AG08395 (cell line): ENCODE results near the gene RALGAPA1.
"Not testable (repeated sequence)": the region's sequence is repeated elsewhere in the genome, so short reads cannot be mapped to it uniquely, and the experiment has no call there.

Experiments used
- DNase-seq: peaks from one replicate; pipeline ENCODE4 v3.0.0; 2012; ENCODE audit warnings: mixed read lengths, low spot score

RALGAPA1 gene

GRCh38 chr14:35808638-35809563 is at the start of gene RALGAPA1:
Gene RALGAPA1 (minus strand): TSS chr14:35809295. CDS start chr14:35808835, 460 bp downstream.
- DNase-seq, result peak; percentile 92

GRCh38 chr14:35858521-35859209 is 49.6 kb upstream of the RALGAPA1 start:
- peak; percentile 67 for DNase-seq

DNA sequence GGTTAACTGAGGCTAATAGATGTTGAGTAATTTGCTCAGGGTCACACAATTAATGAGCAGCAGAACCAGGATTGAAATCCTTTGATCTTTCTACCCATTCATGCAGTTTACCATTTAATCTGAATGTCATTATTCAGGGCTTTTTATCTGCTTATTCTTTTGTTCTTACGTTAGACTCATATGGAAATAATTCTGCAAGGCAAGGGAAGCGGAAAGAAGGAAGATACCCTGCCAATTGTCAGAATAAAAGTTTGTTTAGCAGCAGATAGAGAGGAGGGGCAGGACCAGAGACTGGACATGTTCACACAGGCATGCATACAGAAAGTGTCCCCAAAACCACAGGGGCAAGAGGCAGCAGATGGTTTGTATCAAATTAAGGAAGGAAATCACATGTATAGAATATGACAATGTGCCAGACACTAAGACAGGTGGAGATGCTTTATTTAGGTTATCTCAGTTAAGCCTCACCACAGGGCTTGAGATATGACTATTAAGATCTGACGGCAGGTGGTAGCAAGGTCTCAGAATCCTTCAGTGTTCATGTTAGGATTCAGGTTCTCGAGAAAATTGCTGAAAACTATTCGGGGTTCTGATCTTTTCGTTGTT is 46.9 kb upstream of the RALGAPA1 start:
- DNase-seq, result no peak

GRCh38 chr14:35854696-35855270 is 45.7 kb upstream of the RALGAPA1 start:
- DNase-seq, result no peak

- DNase-seq, result no peak
Observed at GRCh38 chr14:35853225-35853624, 44.1 kb upstream of the RALGAPA1 start.

DNA sequence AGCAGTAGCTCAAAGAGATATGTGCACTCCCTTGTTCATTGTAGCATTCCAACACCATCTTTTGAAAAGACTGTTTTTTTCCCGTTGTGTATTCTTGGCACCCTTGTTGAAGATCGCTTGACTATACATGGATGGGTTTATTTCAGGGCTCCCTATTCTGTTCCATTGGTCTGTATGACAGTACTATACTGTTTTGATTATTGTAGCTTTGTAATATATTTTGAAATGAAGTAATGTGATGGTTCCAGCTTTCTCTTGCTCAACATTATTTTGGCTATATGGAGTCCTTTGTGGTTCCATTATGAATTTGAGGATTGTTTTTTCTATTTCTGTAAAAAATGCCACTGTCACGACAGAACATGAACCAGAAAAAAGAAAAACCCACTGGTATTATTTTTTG is 42.7 kb upstream of the RALGAPA1 start:
- no peak for DNase-seq

GRCh38 chr14:35849122-35849521 is 40.0 kb upstream of the RALGAPA1 start:
- no peak for DNase-seq

GRCh38 chr14:35847636-35848035 is 38.5 kb upstream of the RALGAPA1 start:
- DNase-seq, result no peak

DNA sequence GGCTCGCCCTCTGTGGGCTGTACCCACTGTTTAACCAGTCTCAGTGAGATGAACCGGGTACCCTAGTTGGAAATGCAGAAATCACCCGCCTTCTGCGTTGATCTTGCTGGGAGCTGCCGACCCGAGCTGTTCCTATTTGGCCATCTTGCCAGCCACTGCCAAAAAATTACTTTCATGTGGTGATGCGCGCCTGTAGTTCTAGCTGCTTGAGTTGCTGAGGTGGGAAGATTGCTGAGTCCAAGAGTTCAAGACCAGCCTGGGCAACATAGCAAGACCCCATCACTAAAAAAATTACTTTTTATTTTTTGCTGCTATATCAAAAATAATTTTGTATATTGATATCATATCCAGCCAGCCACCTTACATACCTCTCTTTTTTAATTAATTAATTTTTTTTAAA is 35.4 kb upstream of the RALGAPA1 start:
- DNase-seq, result no peak

GRCh38 chr14:35842245-35842644 is 33.1 kb upstream of the RALGAPA1 start:
- DNase-seq, result not testable (repeated sequence)

DNA sequence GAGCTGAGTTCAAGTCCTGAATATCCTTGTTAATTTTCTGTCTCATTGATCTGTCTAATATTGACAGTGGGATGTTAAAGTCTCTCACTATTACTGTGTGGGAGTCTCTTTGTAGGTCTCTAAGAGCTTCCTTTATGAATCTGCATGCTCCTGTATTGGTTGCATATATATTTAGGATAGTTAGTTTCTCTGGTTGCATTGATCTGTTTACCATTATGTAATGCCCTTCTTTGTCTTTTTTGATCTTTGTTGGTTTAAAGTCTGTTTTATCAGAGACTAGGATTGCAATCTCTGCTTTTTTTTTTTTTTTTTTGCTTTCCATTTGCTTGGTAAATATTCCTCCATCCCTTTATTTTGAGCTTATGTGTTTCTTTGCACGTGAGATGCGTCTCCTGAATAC is 32.6 kb upstream of the RALGAPA1 start:
- not testable (repeated sequence) for DNase-seq

DNA sequence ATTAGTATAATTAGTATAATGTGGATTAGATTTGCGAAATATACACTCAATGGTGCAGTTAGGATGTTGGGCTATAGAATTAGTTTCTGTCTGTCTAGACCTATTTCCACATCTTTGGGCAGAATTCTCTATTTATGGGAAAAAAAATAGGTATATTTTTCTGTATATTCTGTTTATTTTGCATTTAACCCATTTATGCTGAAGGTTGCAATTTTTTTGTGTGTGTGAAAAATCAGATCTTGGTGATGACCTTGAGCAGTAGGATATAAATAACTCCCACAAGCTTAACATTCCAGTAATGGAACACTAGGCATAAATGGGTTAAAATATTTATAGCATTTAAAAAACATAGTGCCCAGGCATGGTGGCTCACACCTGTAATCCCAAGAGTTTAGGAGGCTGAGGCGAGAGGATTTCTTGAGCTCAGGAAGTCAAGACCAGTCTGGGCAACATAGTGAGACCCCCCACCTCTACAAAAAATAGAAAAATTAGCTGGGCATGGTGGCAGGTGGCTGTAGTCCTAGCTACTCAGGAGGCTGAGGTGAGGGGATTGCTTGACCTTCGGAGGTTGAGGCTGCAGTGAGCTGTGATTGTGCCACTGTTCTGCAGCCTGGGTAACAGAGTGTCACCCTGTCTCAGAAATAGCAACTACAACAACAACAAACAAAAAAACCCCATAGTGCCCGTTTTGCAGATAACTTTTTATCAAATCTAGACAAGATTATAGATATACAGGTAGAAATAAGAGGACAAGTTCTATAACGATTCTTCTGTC is 26.3 kb upstream of the RALGAPA1 start:
- no peak for DNase-seq

DNA sequence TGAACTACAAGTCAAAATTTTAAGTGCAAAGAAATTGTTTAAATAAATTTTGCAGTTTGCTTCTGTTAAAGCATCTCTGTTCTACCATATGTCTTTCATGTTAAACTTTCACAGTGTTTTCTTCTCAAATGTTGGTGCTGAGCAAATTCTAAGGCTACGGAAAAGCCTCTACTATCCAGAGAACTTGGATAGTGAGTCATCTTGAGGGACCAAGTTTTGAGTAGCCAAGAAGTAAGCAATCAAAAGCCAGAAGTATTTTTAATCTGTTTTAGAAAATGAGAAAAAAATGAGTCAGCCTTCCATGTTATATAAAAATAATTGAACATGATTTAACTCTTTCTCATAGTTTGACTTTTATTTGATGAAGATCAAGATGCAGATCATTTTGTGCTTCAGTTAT is 20.4 kb upstream of the RALGAPA1 start:
- peak; percentile 46 for DNase-seq

DNA sequence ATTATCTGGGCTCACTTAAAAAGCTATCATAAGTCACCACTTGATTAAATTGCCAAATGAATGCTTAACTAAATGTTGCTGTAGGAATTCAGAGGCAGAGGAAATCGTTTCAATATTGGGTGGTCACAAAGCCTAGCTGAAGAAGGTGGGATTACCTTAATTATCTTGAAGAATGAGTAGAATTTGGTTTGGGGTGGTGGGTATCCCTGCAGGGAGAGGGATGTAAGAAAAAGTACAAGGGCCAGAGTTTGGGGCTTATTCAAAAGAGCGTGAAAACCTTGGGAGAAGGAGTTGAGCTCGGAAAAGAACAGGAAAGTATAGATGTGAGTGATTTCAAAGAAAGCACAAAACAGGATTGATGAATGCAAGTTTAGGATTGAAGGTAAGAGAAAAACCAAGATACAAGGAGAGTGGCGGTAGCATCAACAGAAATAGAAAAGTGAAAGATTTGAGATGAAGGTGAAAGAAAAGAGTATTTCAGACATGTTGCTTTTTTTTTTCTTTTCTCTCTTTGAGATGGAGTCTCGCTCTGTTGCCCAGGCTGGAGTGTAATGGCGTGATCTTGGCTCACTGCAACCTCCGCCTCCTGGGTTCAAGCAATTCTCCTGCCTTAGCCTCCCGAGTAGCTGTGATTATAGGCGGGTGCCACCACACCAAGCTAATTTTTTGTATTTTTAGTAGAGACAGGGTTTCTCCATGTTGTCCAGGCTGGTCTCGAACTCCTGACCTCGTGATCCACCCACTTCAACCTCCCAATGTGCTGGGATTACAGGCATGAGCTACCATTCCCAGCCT is 18.8 kb upstream of the RALGAPA1 start:
- no peak for DNase-seq

GRCh38 chr14:35826952-35827416 is 17.9 kb upstream of the RALGAPA1 start:
- DNase-seq, result no peak

GRCh38 chr14:35826218-35826951 is 17.3 kb upstream of the RALGAPA1 start, which contains the start of gene BRMS1L:
Gene BRMS1L (plus strand): TSS chr14:35826338. CDS start chr14:35826517, 179 bp downstream.
- DNase-seq, result peak; percentile 98

GRCh38 chr14:35825968-35826217 is 16.8 kb upstream of the RALGAPA1 start:
- DNase-seq, result no peak

DNA sequence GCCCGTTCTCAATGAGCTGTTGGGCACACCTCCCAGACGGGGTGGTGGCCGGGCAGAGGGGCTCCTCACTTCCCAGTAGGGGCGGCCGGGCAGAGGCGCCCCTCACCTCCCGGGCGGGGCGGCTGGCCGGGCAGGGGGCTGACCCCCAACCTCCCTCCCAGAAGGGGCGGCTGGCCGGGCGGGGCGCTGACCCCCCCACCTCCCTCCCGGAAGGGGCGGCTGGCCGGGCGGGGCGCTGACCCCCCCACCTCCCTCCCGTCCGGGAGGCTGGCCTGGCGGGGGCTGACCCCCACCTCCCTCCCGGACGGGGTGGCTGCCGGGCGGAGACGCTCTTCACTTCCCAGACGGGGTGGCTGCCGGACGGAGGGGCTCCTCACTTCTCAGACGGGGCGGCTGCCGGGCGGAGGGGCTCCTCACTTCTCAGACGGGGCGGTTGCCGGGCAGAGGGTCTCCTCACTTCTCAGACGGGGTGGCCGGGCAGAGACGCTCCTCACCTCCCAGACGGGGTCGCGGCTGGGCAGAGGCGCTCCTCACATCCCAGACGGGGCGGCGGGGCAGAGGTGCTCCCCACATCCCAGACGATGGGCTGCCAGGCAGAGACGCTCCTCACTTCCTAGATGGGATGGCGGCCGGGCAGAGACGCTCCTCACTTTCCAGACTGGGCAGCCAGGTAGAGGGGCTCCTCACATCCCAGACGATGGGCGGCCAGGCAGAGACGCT is 15.5 kb upstream of the RALGAPA1 start:
- not testable (repeated sequence) for DNase-seq

DNA sequence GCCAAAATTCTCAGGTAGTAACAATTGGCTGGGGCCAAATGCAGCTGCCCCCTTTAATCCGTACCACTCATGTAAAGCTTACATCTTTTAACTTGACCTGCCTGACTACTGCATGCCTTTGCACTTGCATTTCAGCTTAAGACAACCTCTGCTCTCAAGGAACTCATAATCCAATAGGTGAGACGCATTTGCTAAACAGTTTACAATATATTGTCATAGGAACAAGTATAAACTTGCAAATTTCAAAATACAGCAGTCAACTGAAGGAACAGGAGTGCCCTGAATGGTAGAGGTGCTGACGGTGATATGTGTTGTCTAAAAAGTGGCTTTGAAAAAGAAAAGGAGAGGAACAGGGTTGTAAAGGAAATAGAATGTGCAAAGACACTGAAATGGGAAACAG is 13.4 kb upstream of the RALGAPA1 start:
- DNase-seq, result no peak
